H9 (cell line): Measurements from ENCODE around the gene TMPRSS7. TPM values are rescaled to one million over a fixed set of nuclear protein-coding genes. Genes with fewer than 3 reads are reported as not detected.

Experiments
- DNase-seq: peaks from one replicate; pipeline ENCODE4 v3.0.0-alpha.2; 2017
- H2AFZ ChIP-seq: one replicate; pipeline ENCODE4 v1.6.1; 2013; ENCODE audit warnings: mild to moderate bottlenecking, low read length, control low read depth, moderate library complexity
- H2AK5ac ChIP-seq: 2 replicates; pipeline ENCODE4 v1.6.1; 2013; ENCODE audit warnings: low read length, control low read depth, mixed read lengths; ENCODE audit not compliant: insufficient read length
- H2BK120ac ChIP-seq: one replicate; pipeline ENCODE4 v1.6.1; 2013; ENCODE audit warnings: low read depth, mild to moderate bottlenecking, low read length, control low read depth, inconsistent platforms; ENCODE audit not compliant: poor library complexity, severe bottlenecking
- H2BK12ac ChIP-seq: 2 replicates; pipeline ENCODE4 v1.6.1; 2013; ENCODE audit warnings: low read length, control low read depth, mixed read lengths, low read depth; ENCODE audit not compliant: insufficient read length
- H2BK15ac ChIP-seq: 2 replicates; pipeline ENCODE4 v1.6.1; 2013; ENCODE audit warnings: low read depth, low read length, control low read depth
- H2BK20ac ChIP-seq: one replicate; pipeline ENCODE4 v1.6.1; 2013; ENCODE audit warnings: low read depth, mild to moderate bottlenecking, low read length, control low read depth, inconsistent platforms; ENCODE audit not compliant: poor library complexity, severe bottlenecking
- H2BK5ac ChIP-seq: 2 replicates; pipeline ENCODE4 v1.6.1; 2013; ENCODE audit warnings: low read length, control low read depth, mixed read lengths; ENCODE audit not compliant: insufficient read length
- H3K14ac ChIP-seq: 2 replicates; pipeline ENCODE4 v1.6.1; 2013; ENCODE audit warnings: low read length, control low read depth; ENCODE audit not compliant: insufficient read depth
- H3K18ac ChIP-seq: 2 replicates; pipeline ENCODE4 v1.6.1; 2013; ENCODE audit warnings: low read depth, mild to moderate bottlenecking, mixed read lengths, low read length, control low read depth; ENCODE audit not compliant: insufficient read length
- H3K23ac ChIP-seq: 2 replicates; pipeline ENCODE4 v1.6.1; 2013; ENCODE audit warnings: low read length, control low read depth, mixed read lengths, low read depth; ENCODE audit not compliant: insufficient read length
- H3K23me2 ChIP-seq: 2 replicates; pipeline ENCODE4 v1.6.1; 2013; ENCODE audit warnings: low read depth, mild to moderate bottlenecking, mixed read lengths, low read length, control low read depth; ENCODE audit not compliant: insufficient read length, poor library complexity, severe bottlenecking
- H3K27ac ChIP-seq: 2 replicates; pipeline ENCODE4 v1.5.1; 2013; ENCODE audit warnings: low read length, control low read depth, mixed read lengths, low read depth; ENCODE audit not compliant: insufficient read length
- H3K27me3 ChIP-seq: 2 replicates; pipeline ENCODE4 v1.6.1; 2013; ENCODE audit warnings: low read length, control low read depth, inconsistent platforms; ENCODE audit not compliant: insufficient read depth
- H3K4ac ChIP-seq: 2 replicates; pipeline ENCODE4 v1.6.1; 2013; ENCODE audit warnings: low read depth, mild to moderate bottlenecking, control low read depth, inconsistent platforms, low read length, moderate library complexity
- H3K4me1 ChIP-seq: 2 replicates; pipeline ENCODE4 v1.6.1; 2013; ENCODE audit warnings: low read length, control low read depth, inconsistent platforms; ENCODE audit not compliant: insufficient read depth
- H3K4me2 ChIP-seq: 2 replicates; pipeline ENCODE4 v1.6.1; 2013; ENCODE audit warnings: low read length, control low read depth, mixed read lengths; ENCODE audit not compliant: insufficient read length, insufficient read depth
- H3K56ac ChIP-seq: 2 replicates; pipeline ENCODE4 v1.6.1; 2013; ENCODE audit warnings: low read depth, mild to moderate bottlenecking, mixed read lengths, low read length, control low read depth; ENCODE audit not compliant: insufficient read length
- H3K79me1 ChIP-seq: 2 replicates; pipeline ENCODE4 v1.6.1; 2013; ENCODE audit warnings: low read depth, mild to moderate bottlenecking, moderate library complexity, low read length, control low read depth, inconsistent platforms; ENCODE audit not compliant: insufficient read depth, poor library complexity, severe bottlenecking
- H3K79me2 ChIP-seq: 2 replicates; pipeline ENCODE4 v1.6.1; 2013; ENCODE audit warnings: low read length, control low read depth, inconsistent platforms; ENCODE audit not compliant: insufficient read depth
- H3K9ac ChIP-seq: 2 replicates; pipeline ENCODE4 v1.6.1; 2013; ENCODE audit warnings: low read length, control low read depth, mixed read lengths; ENCODE audit not compliant: insufficient read length; ENCODE audit errors: extremely low read depth
- H3K9me3 ChIP-seq: one replicate; pipeline ENCODE4 v1.6.1; 2013; ENCODE audit warnings: low read depth, low read length, inconsistent platforms; ENCODE audit not compliant: control insufficient read depth
- H3T11ph ChIP-seq: one replicate; pipeline ENCODE4 v1.6.1; 2013; ENCODE audit warnings: mild to moderate bottlenecking, low read length, control low read depth, inconsistent platforms
- H4K20me1 ChIP-seq: one replicate; pipeline ENCODE4 v1.6.1; 2013; ENCODE audit not compliant: control insufficient read depth, insufficient read length, insufficient read depth
- H4K5ac ChIP-seq: 2 replicates; pipeline ENCODE4 v1.6.1; 2013; ENCODE audit warnings: low read depth, mild to moderate bottlenecking, mixed read lengths, low read length, control low read depth; ENCODE audit not compliant: insufficient read length
- H4K8ac ChIP-seq: replicated peaks from 2 replicates; pipeline ENCODE4 v1.6.1; 2013; ENCODE audit warnings: low read length, control low read depth, mixed read lengths, low read depth; ENCODE audit not compliant: insufficient read length
- H4K91ac ChIP-seq: 2 replicates; pipeline ENCODE4 v1.6.1; 2013; ENCODE audit warnings: low read depth, mild to moderate bottlenecking, moderate library complexity, mixed read lengths, low read length, control low read depth; ENCODE audit not compliant: insufficient read length
- H3K27ac Mint-ChIP-seq, 3 experiments: 2 replicates in 2 of 3; 3 replicates in 1 of 3; pipeline ENCODE4 v1.8.0; 2020 to 2021; ENCODE audit warnings: mixed read lengths in 3 of 3, mild to moderate bottlenecking in 1 of 3, moderate library complexity in 1 of 3
- H3K27me3 Mint-ChIP-seq: 2 replicates; pipeline ENCODE4 v1.8.0; 2021; ENCODE audit warnings: low read depth, mild to moderate bottlenecking, moderate library complexity, mixed read lengths
- H3K36me3 Mint-ChIP-seq, 3 experiments: 2 replicates in 2 of 3; 3 replicates in 1 of 3; pipeline ENCODE4 v1.8.0; 2020 to 2021; ENCODE audit warnings: low read depth in 3 of 3, mixed read lengths in 3 of 3; ENCODE audit not compliant: insufficient read depth in 1 of 3
- H3K4me1 Mint-ChIP-seq, 2 experiments: 2 replicates each; pipeline ENCODE4 v1.8.0; 2020; ENCODE audit warnings: mixed read lengths in 2 of 2
- H3K4me3 Mint-ChIP-seq, 2 experiments: 2 replicates in 1 of 2; 3 replicates in 1 of 2; pipeline ENCODE4 v1.8.0; 2020 to 2021; ENCODE audit warnings: mild to moderate bottlenecking in 2 of 2, mixed read lengths in 2 of 2, moderate library complexity in 1 of 2
- H3K9me3 Mint-ChIP-seq, 2 experiments: 2 replicates in 1 of 2; 3 replicates in 1 of 2; pipeline ENCODE4 v1.8.0; 2020; ENCODE audit warnings: mild to moderate bottlenecking in 2 of 2, mixed read lengths in 2 of 2, moderate library complexity in 1 of 2
- CTCF ChIP-seq: fragments of 200-600 bp; sonication (generic); conservative IDR thresholded peaks from 3 replicates; pipeline ENCODE4 v1.8.0; 2021; ENCODE audit warnings: antibody characterized with exemption, mild to moderate bottlenecking
- WGBS: extraction: QIAGEN DNeasy Blood & Tissue Kit; methylation state at CpG from one replicate; pipeline ENCODE4 v1.1.7; 2013; ENCODE audit warnings: missing lambda C conversion rate, low lambda C conversion rate, mixed read lengths; ENCODE audit not compliant: insufficient read length; ENCODE audit errors: extremely low coverage; 5-methylcytosine and 5-hydroxymethylcytosine counted together
- total RNA-seq: library from RNA; stranded (reverse); gene quantifications from 2 replicates; pipeline ENCODE4 v1.2.1, GENCODE V29; 2021

Gene TMPRSS7
- total RNA-seq, 1 experiment from 2014 or later: not detected

GRCh38 chr3:112030901-112031300 lies 3.6 kb upstream of the TMPRSS7 start:
- Histone ChIP-seq H3K23ac (no peak overlapping the region), H2AK5ac (no peak overlapping the region), H3K9ac (no peak overlapping the region), H3K79me1 (no peaks in the 10 kb centered on the region), H2BK12ac (no peak overlapping the region), H2BK15ac (no peak overlapping the region), H3K9me3 (no peaks in the 10 kb centered on the region), H3K27ac (no peak overlapping the region), H2AFZ (no peak overlapping the region), H3K56ac (no peak overlapping the region), H3K14ac (no peak overlapping the region), H3K18ac (no peak overlapping the region), H3K4me1 (no peaks in the 10 kb centered on the region), H2BK5ac (no peak overlapping the region), H3T11ph (no peak overlapping the region), H4K8ac (no peak overlapping the region), H3K4me2 (no peak overlapping the region), H3K4ac (no peak overlapping the region), H3K23me2 (no peaks in the 10 kb centered on the region), H4K20me1 (no peaks in the 10 kb centered on the region), H2BK20ac (no peak overlapping the region), H4K91ac (no peak overlapping the region), H3K27me3 (no peaks in the 10 kb centered on the region; the same call in 1 of the 2 replicates), H4K5ac (no peak overlapping the region), H2BK120ac (no peak overlapping the region), H3K79me2 (no peaks in the 10 kb centered on the region)
- DNase-seq: no peak
- TF ChIP-seq CTCF: no peak
- Mint-ChIP-seq H3K27ac (no peak overlapping the region), H3K27me3 (no peaks in the 10 kb centered on the region), H3K4me3 (no peak overlapping the region), H3K9me3 (peaks cover 13 to 17% of the 10 kb centered on the region in 2 experiments), H3K36me3 (peaks cover 4 to 9% (median 9%) of the 10 kb centered on the region in 3 experiments; a peak in 6 of 7 replicates), H3K4me1 (peaks cover 5 to 7% of the 10 kb centered on the region in 2 experiments; a peak in 3 of 4 replicates)
- no CpG with 5 or more reads among the region's 5 CpGs for WGBS
